HEK293 (cell line): ENCODE data around the gene ZSWIM3.

ENCODE experiments used
- CTCF ChIA-PET: fragments of 350-600 bp; formaldehyde crosslinking; extraction: SDS; loops from one replicate; lab custom pipeline; 2021; ENCODE audit warnings: antibody characterized with exemption; lab: Yijun Ruan, JAX
- POLR2A ChIA-PET: fragments of 300-600 bp; formaldehyde crosslinking; extraction: SDS; loops from one replicate; lab custom pipeline; 2020; ENCODE audit warnings: antibody characterized with exemption, inconsistent platforms; lab: Yijun Ruan, JAX
- H3K27ac ChIP-seq: fragments of 200-500 bp; sonication (Bioruptor generic); 2 replicates; pipeline ENCODE4 v1.5.1; 2014; ENCODE audit warnings: low read depth, low read length, control low read depth, inconsistent platforms; ENCODE audit errors: extremely low read depth
- H3K36me3 ChIP-seq, 2 experiments: fragments of 200-500 bp in 1 of 2; sonication (Bioruptor generic) in 1 of 2; 1 replicate in 1 of 2; 2 replicates in 1 of 2; pipeline ENCODE4 v1.5.1; 2014 to 2017; ENCODE audit warnings: inconsistent platforms in 2 of 2, low read length in 2 of 2; ENCODE audit not compliant: control insufficient read depth in 2 of 2, insufficient read depth in 1 of 2
- H3K4me1 ChIP-seq: fragments of 200-500 bp; sonication (Bioruptor generic); 2 replicates; pipeline ENCODE4 v1.5.1; 2014; ENCODE audit warnings: mild to moderate bottlenecking, low read length, inconsistent platforms; ENCODE audit not compliant: control insufficient read depth, insufficient read depth
- H3K4me3 ChIP-seq: 2 replicates; pipeline ENCODE4 v1.5.1; 2011; ENCODE audit warnings: low read depth, mild to moderate bottlenecking, control low read depth, low read length, moderate library complexity
- H3K9me3 ChIP-seq: fragments of 200-500 bp; sonication (Bioruptor generic); 2 replicates; pipeline ENCODE4 v1.5.1; 2014; ENCODE audit warnings: low read depth, low read length, inconsistent platforms; ENCODE audit not compliant: control insufficient read depth, insufficient read depth
- BCL6B ChIP-seq: fragments of 450-650 bp; formaldehyde crosslinking; IDR thresholded peaks from 2 replicates; pipeline ENCODE4 v1.5.1; 2017; ENCODE audit warnings: missing biosample characterization, missing genetic modification characterization
- HOXC10 ChIP-seq: sonication (generic); formaldehyde crosslinking; IDR thresholded peaks from 2 replicates; pipeline ENCODE4 v1.8.1; 2023; ENCODE audit warnings: mild to moderate bottlenecking, missing genetic modification reagents
- SCRT2 ChIP-seq: fragments of 450-650 bp; formaldehyde crosslinking; IDR thresholded peaks from 2 replicates; pipeline ENCODE4 v1.5.1; 2016; ENCODE audit warnings: missing biosample characterization, missing genetic modification characterization
- SETDB1 ChIP-seq: IDR thresholded peaks from one replicate; pipeline ENCODE4 v1.6.1; 2017; ENCODE audit warnings: mild to moderate bottlenecking, low read length, moderate library complexity, mixed read lengths; ENCODE audit not compliant: insufficient read length
- ZBTB20 ChIP-seq: fragments of 450-650 bp; formaldehyde crosslinking; IDR thresholded peaks from 2 replicates; pipeline ENCODE4 v1.5.1; 2016; ENCODE audit warnings: missing biosample characterization, missing genetic modification characterization
- ZBTB49 ChIP-seq: fragments of 450-650 bp; formaldehyde crosslinking; IDR thresholded peaks from 2 replicates; pipeline ENCODE4 v1.5.1; 2016; ENCODE audit warnings: missing biosample characterization, missing genetic modification characterization, low read depth
- ZFHX2 ChIP-seq: fragments of 450-650 bp; formaldehyde crosslinking; conservative IDR thresholded peaks from 2 replicates; pipeline ENCODE4 v1.5.1; 2016; ENCODE audit warnings: missing biosample characterization, missing genetic modification characterization
- ZFP41 ChIP-seq: fragments of 450-650 bp; formaldehyde crosslinking; IDR thresholded peaks from 2 replicates; pipeline ENCODE4 v1.5.1; 2016; ENCODE audit warnings: missing biosample characterization, missing genetic modification characterization, borderline replicate concordance
- ZNF155 ChIP-seq: fragments of 450-650 bp; formaldehyde crosslinking; IDR thresholded peaks from 2 replicates; pipeline ENCODE4 v1.5.1; 2016; ENCODE audit warnings: missing biosample characterization, missing genetic modification characterization
- ZNF157 ChIP-seq: fragments of 450-650 bp; formaldehyde crosslinking; IDR thresholded peaks from 2 replicates; pipeline ENCODE4 v1.5.1; 2016; ENCODE audit warnings: missing biosample characterization, missing genetic modification characterization
- ZNF184 ChIP-seq: fragments of 450-650 bp; IDR thresholded peaks from 2 replicates; pipeline ENCODE4 v1.5.1; 2018; ENCODE audit warnings: missing biosample characterization, mild to moderate bottlenecking, missing genetic modification characterization
- ZNF19 ChIP-seq: fragments of 450-650 bp; formaldehyde crosslinking; IDR thresholded peaks from 2 replicates; pipeline ENCODE4; 2016; ENCODE audit warnings: missing biosample characterization, missing genetic modification characterization, low read depth
- ZNF214 ChIP-seq: fragments of 450-650 bp; formaldehyde crosslinking; IDR thresholded peaks from 2 replicates; pipeline ENCODE4 v1.5.1; 2017; ENCODE audit warnings: missing biosample characterization, mild to moderate bottlenecking, missing genetic modification characterization, borderline replicate concordance
- ZNF274 ChIP-seq, 2 experiments: fragments of 200-500 bp in 1 of 2; fragments of 450-650 bp in 1 of 2; sonication (Bioruptor generic) in 1 of 2; formaldehyde crosslinking in 1 of 2; IDR thresholded peaks; 2 replicates each; pipeline versions ENCODE4 v1.5.1 to v1.6.1; 2014 to 2016; ENCODE audit warnings: borderline replicate concordance in 1 of 2, inconsistent platforms in 1 of 2, low read length in 1 of 2, missing biosample characterization in 1 of 2, missing genetic modification characterization in 1 of 2
- ZNF311 ChIP-seq: fragments of 450-650 bp; formaldehyde crosslinking; IDR thresholded peaks from 2 replicates; pipeline ENCODE4 v1.5.1; 2017; ENCODE audit warnings: missing biosample characterization, missing genetic modification characterization, borderline replicate concordance
- ZNF324 ChIP-seq: fragments of 450-650 bp; formaldehyde crosslinking; IDR thresholded peaks from 2 replicates; pipeline ENCODE4 v1.5.1; 2016; ENCODE audit warnings: missing biosample characterization, missing genetic modification characterization
- ZNF341 ChIP-seq: fragments of 450-650 bp; formaldehyde crosslinking; IDR thresholded peaks from 2 replicates; pipeline ENCODE4; 2016; ENCODE audit warnings: low read depth, missing biosample characterization, missing genetic modification characterization
- ZNF354C ChIP-seq: fragments of 450-650 bp; formaldehyde crosslinking; IDR thresholded peaks from 2 replicates; pipeline ENCODE4 v1.5.1; 2016; ENCODE audit warnings: missing biosample characterization, missing genetic modification characterization, low read depth, borderline replicate concordance
- ZNF366 ChIP-seq: fragments of 450-650 bp; formaldehyde crosslinking; conservative IDR thresholded peaks from 2 replicates; pipeline ENCODE4 v1.5.1; 2016; ENCODE audit warnings: missing biosample characterization, missing genetic modification characterization
- ZNF473 ChIP-seq: fragments of 450-650 bp; formaldehyde crosslinking; IDR thresholded peaks from 2 replicates; pipeline ENCODE4 v1.5.1; 2017; ENCODE audit warnings: missing biosample characterization, missing genetic modification characterization
- ZNF501 ChIP-seq: fragments of 450-650 bp; formaldehyde crosslinking; IDR thresholded peaks from 2 replicates; pipeline ENCODE4 v1.5.1; 2016; ENCODE audit warnings: missing biosample characterization, missing genetic modification characterization
- ZNF530 ChIP-seq: fragments of 450-650 bp; formaldehyde crosslinking; IDR thresholded peaks from 2 replicates; pipeline ENCODE4 v1.5.1; 2016; ENCODE audit warnings: low read depth, missing biosample characterization, missing genetic modification characterization
- ZNF571 ChIP-seq: fragments of 450-650 bp; formaldehyde crosslinking; IDR thresholded peaks from 2 replicates; pipeline ENCODE4 v1.5.0; 2017; ENCODE audit warnings: missing biosample characterization, missing genetic modification characterization
- ZNF664 ChIP-seq: fragments of 450-650 bp; formaldehyde crosslinking; IDR thresholded peaks from 2 replicates; pipeline ENCODE4 v1.5.1; 2016; ENCODE audit warnings: missing biosample characterization, missing genetic modification characterization
- ZNF692 ChIP-seq: fragments of 450-650 bp; formaldehyde crosslinking; IDR thresholded peaks from 2 replicates; pipeline ENCODE4 v1.5.1; 2016; ENCODE audit warnings: missing biosample characterization, missing genetic modification characterization
- ZNF777 ChIP-seq: fragments of 450-650 bp; formaldehyde crosslinking; IDR thresholded peaks from 2 replicates; pipeline ENCODE4 v1.5.1; 2017; ENCODE audit warnings: missing biosample characterization, missing genetic modification characterization, borderline replicate concordance
- ZNF791 ChIP-seq: fragments of 450-650 bp; formaldehyde crosslinking; IDR thresholded peaks from 2 replicates; pipeline ENCODE4 v1.5.1; 2016; ENCODE audit warnings: missing biosample characterization, missing genetic modification characterization
- ZNF830 ChIP-seq: fragments of 450-650 bp; IDR thresholded peaks from 2 replicates; pipeline ENCODE4 v1.5.0; 2018; ENCODE audit warnings: missing biosample characterization, missing genetic modification characterization, low read depth, mild to moderate bottlenecking, moderate library complexity
- ZSCAN23 ChIP-seq: fragments of 450-650 bp; formaldehyde crosslinking; IDR thresholded peaks from 2 replicates; pipeline ENCODE4 v1.5.1; 2016; ENCODE audit warnings: missing biosample characterization, missing genetic modification characterization

ZSWIM3 gene

GRCh38 chr20:45859916-45860315 is 2.5 kb downstream of the ZSWIM3 start:
- Histone ChIP-seq H3K9me3 (no peaks in the 10 kb centered on the region), H3K36me3 (peaks cover 0 to 2% of the 10 kb centered on the region in 2 experiments; a peak in 1 of 3 replicates), H3K4me3 (no peak overlapping the region), H3K27ac (no peak overlapping the region), H3K4me1 (peaks cover 5% of the 10 kb centered on the region)
- ChIA-PET POLR2A (no interaction called here), CTCF (interaction anchor here (1.4 kb wide), 1 partner anchor 61 kb away, joined by 5 read pairs; no protein-coding TSS in a partner anchor)
- TF ChIP-seq ZNF274 (IDR thresholded peaks at IDR 0.05; ENCODE audit: low read length) (no peak), ZNF274 (tag by site-specific recombination; IDR thresholded peaks at IDR 0.05; ENCODE audit: borderline replicate concordance) (no peak), ZFHX2 (tag by site-specific recombination) (no peak), SCRT2 (tag by site-specific recombination) (no peak), SETDB1 (no peak), ZNF214 (tag by site-specific recombination) (no peak), ZNF791 (no peak), ZNF311 (no peak), ZNF692 (tag by site-specific recombination) (no peak)

- POLR2A ChIA-PET, result interaction anchor here (0.6 to 1.4 kb wide), 5 partner anchors 17 to 75 kb away, joined by 3 to 4 read pairs (median 3); no protein-coding TSS in a partner anchor
- H3K9me3 ChIP-seq, result no peaks in the 10 kb centered on the region
- no peak overlapping the region for H3K4me3 ChIP-seq
- H3K27ac ChIP-seq, result no peak overlapping the region; the same call in 1 of the 2 replicates
- peaks cover 5% of the 10 kb centered on the region for H3K4me1 ChIP-seq
- H3K36me3 ChIP-seq, result no peaks in the 10 kb centered on the region
- CTCF ChIA-PET, result interaction anchor here (0.6 to 1.4 kb wide), 2 partner anchors 62 to 149 kb away, joined by 5 to 9 read pairs; no protein-coding TSS in a partner anchor
- TF ChIP-seq ZNF664 (tag by site-specific recombination) (no peak), ZNF473 (no peak), ZBTB49 (tag by site-specific recombination) (no peak), ZNF366 (tag by site-specific recombination) (peak; percentile 82), ZNF692 (tag by site-specific recombination) (peak; percentile 87), ZNF324 (tag by site-specific recombination) (no peak), ZNF530 (tag by site-specific recombination) (no peak), HOXC10 (CRISPR knock-in tag) (no peak), BCL6B (tag by site-specific recombination) (no peak), ZNF157 (tag by site-specific recombination) (no peak), ZNF184 (tag by site-specific recombination) (peak; percentile 74; the same call in 1 of the 2 replicates), ZNF501 (tag by site-specific recombination) (no peak), ZSCAN23 (tag by site-specific recombination) (no peak), ZNF777 (tag by site-specific recombination) (no peak), ZBTB20 (tag by site-specific recombination) (no peak), ZNF830 (tag by site-specific recombination) (no peak), ZNF571 (no peak), ZNF354C (tag by site-specific recombination) (no peak), ZNF155 (tag by site-specific recombination) (no peak), ZNF341 (tag by site-specific recombination) (no peak), ZNF19 (tag by site-specific recombination) (no peak), ZFP41 (no peak)
Measured at GRCh38 chr20:45860560-45861220, 3.3 kb downstream of the ZSWIM3 start.
